Ascending aorta (tissue), 2 donors: ENCODE results near the gene AIP. TPM values are rescaled to one million over a fixed set of nuclear protein-coding genes. Genes with fewer than 3 reads are reported as not detected.

ENCODE experiments used
- DNase-seq, 2 donors: peaks; one replicate each; pipeline ENCODE4 v3.0.0-alpha.2; 2019; ENCODE audit warnings: low spot score in 2 of 2
- H3K27ac ChIP-seq, 2 donors: fragments of 200-600 bp; sonication (generic); one replicate each; pipeline ENCODE4 v1.5.1; 2016 to 2017; ENCODE audit warnings: mild to moderate bottlenecking in 1 of 2
- H3K27me3 ChIP-seq: fragments of 200-600 bp; sonication (generic); one replicate; pipeline ENCODE4 v1.5.1; 2017
- H3K36me3 ChIP-seq, 2 donors: fragments of 200-600 bp; sonication (generic); one replicate each; pipeline ENCODE4 v1.5.1; 2016
- H3K4me1 ChIP-seq, 2 donors: fragments of 200-600 bp; sonication (generic); one replicate each; pipeline ENCODE4 v1.5.1; 2016 to 2017; ENCODE audit warnings: mild to moderate bottlenecking in 1 of 2
- H3K4me3 ChIP-seq, 2 donors: fragments of 200-600 bp; sonication (generic); one replicate each; pipeline ENCODE4 v1.5.1; 2016 to 2017; ENCODE audit warnings: mild to moderate bottlenecking in 1 of 2
- H3K9me3 ChIP-seq, 2 donors: fragments of 200-600 bp; sonication (generic); one replicate each; pipeline ENCODE4 v1.5.1; 2016
- intact Hi-C: fragments of 100-400 bp; cut with DNase I; formaldehyde crosslinking; loops from one replicate; pipeline ENCODE4 v1.15.1; 2023
- total RNA-seq: library from RNA; depleted of rRNA; stranded (reverse); fragments of >200 nt; gene quantifications from one replicate; pipeline ENCODE4 v1.1.0, GENCODE V29; 2016
- TF ChIP-seq, protein P1 (sequence below), 3 experiments: fragments of 200-600 bp in 2 of 3; fragments of 450-650 bp in 1 of 3; sonication (generic) in 2 of 3; IDR thresholded peaks; one replicate each; pipeline ENCODE4 v1.5.1; 2016 to 2019; ENCODE audit warnings: antibody characterized with exemption in 3 of 3, mild to moderate bottlenecking in 1 of 3, moderate library complexity in 1 of 3

AIP gene
- total RNA-seq, result 116 TPM

DNA sequence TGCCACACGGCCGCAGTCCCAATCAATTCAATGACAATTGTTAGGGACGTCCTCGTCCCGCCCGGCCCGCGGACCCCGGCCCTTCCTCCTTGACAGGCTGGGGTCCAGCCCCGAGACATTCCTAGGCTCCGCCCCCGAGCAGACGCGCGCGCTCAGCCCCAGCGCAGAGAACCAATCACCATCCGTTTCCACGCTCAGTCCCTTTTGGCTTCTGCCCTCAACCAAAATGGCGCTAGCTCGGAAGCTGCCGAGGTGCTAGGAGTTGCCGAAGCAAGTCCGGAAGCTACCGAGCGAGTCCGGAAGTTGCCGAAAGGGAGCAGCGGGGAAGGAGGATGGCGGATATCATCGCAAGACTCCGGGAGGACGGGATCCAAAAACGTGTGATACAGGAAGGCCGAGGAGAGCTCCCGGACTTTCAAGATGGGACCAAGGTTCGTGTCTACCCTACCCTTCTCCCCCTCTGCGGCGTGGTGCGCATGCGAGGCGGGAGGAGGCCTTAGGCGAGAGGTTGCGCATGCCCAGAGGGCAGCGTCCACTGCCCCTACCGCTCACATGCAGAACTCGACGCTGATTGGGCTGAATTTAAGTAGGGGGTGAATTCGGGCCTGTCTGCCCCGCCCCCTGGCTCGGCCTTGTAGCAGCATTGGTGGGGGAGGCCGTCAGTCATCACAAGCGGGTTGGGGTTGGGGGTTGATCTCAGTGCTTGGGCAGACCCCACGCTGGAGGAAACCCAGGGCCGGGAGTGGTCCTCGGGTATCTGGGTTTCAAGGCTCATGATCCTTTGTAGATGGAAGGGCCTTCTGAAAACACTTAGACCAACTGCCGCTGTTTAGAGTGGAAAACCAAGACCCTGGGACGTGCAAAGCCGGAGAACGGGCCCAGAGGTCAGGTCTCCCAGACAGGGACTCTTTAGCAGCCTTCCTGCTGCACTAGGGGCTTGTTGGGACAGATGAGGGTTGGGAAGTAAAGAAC lies at the start of gene AIP:
Gene AIP, plus strand, starts transcription at position 200 of the 972 bp plus-strand sequence. Its CDS starts 133 bp downstream, at position 333.
- peak within 1 kb of the TSS; percentile 84 to 87 for H3K27ac ChIP-seq
- peaks cover 14 to 16% of the 10 kb centered on the region in 2 donors for H3K36me3 ChIP-seq
- H3K4me3 ChIP-seq, result peak within 1 kb of the TSS; percentile 53 to 66
- intact Hi-C loops, result loop anchor here (1.0 to 5.0 kb wide), 4 partner anchors 14 to 81 kb away; partner anchors contain the start of genes CDK2AP2, PITPNM1, PPP1CA and TBC1D10C
- peak; percentile 92 to 99 for DNase-seq
- peaks cover 7 to 15% of the 10 kb centered on the region in 2 donors for H3K4me1 ChIP-seq
- H3K27me3 ChIP-seq, result no peaks in the 10 kb centered on the region
- TF ChIP-seq, protein P1, sequence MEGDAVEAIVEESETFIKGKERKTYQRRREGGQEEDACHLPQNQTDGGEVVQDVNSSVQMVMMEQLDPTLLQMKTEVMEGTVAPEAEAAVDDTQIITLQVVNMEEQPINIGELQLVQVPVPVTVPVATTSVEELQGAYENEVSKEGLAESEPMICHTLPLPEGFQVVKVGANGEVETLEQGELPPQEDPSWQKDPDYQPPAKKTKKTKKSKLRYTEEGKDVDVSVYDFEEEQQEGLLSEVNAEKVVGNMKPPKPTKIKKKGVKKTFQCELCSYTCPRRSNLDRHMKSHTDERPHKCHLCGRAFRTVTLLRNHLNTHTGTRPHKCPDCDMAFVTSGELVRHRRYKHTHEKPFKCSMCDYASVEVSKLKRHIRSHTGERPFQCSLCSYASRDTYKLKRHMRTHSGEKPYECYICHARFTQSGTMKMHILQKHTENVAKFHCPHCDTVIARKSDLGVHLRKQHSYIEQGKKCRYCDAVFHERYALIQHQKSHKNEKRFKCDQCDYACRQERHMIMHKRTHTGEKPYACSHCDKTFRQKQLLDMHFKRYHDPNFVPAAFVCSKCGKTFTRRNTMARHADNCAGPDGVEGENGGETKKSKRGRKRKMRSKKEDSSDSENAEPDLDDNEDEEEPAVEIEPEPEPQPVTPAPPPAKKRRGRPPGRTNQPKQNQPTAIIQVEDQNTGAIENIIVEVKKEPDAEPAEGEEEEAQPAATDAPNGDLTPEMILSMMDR (IDR thresholded peaks at IDR 0.05), result peak; percentile 20 to 28 (median 22)
- H3K9me3 ChIP-seq, result no peaks in the 10 kb centered on the region

DNA sequence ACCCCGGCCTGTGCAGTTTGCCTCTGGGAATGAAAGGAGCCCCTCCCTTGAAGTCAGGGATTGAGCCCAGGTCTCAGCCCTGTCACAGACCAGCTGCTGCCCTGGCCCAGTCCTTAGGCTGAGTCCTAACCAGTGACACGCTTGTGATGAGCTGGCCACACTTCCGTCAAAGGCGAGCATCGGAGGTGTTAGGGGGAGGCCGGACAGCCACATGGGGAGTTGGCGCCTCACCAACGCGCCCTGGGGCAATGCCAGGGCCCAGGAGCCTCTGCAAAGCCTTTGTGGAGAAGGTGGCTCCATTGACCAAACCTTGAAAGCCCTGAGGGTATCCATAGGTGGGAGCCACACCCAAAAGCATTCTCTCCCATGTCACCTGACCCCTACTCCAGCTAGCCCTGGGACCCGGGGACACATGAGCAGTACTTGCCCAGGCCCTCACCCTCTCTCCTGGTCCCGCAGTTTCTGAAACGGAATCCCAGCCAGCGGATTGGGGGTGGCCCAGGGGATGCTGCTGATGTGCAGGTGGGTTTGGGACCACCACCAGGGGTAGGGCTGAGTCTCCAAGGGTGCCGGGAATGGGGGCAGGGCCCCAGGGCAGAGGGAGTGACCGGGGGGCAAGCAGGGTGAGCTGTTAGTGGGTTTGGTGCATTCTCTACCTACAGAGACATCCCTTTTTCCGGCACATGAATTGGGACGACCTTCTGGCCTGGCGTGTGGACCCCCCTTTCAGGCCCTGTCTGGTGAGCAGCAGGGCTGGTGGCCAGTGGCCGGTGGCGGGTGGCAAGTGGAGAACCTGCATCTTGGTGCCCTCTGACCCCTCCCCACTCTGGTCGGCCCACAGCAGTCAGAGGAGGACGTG lies 49.1 kb upstream of the AIP start:
- H3K4me1 ChIP-seq, result peaks cover 6 to 11% of the 10 kb centered on the region in 2 donors
- H3K4me3 ChIP-seq, result no peak overlapping the region
- H3K27ac ChIP-seq, result no peak overlapping the region
- H3K9me3 ChIP-seq, result no peaks in the 10 kb centered on the region
- no peaks in the 10 kb centered on the region for H3K27me3 ChIP-seq
- peaks cover 45 to 64% of the 10 kb centered on the region in 2 donors for H3K36me3 ChIP-seq
- TF ChIP-seq, protein P1 (IDR thresholded peaks at IDR 0.05), result no peak
- intact Hi-C loops, result no loop called here
- no peak for DNase-seq

DNA sequence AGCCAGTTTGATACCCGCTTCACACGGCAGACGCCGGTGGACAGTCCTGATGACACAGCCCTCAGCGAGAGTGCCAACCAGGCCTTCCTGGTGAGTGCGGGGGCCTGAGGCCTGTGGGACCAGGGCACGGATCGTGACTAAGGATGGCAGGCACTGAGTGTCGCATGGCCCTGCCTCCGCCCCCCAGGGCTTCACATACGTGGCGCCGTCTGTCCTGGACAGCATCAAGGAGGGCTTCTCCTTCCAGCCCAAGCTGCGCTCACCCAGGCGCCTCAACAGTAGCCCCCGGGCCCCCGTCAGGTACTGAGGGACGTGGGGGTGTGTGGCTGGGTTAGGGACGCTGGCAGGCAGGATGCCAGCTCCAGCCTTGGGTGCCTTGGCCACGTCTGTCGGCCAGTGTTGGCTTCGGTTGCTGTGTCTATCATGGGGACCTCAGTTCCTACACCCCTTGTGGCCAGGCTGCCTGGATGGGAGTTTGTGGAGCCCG lies 48.4 kb upstream of the AIP start:
- Histone ChIP-seq H3K36me3 (peaks cover 45 to 64% of the 10 kb centered on the region in 2 donors), H3K4me3 (no peak overlapping the region), H3K27me3 (no peaks in the 10 kb centered on the region), H3K9me3 (no peaks in the 10 kb centered on the region), H3K4me1 (peaks cover 0 to 4% of the 10 kb centered on the region in 2 donors), H3K27ac (no peak overlapping the region)
- intact Hi-C loops, result no loop called here
- TF ChIP-seq, protein P1 (IDR thresholded peaks at IDR 0.05), result no peak
- DNase-seq, result no peak

DNA sequence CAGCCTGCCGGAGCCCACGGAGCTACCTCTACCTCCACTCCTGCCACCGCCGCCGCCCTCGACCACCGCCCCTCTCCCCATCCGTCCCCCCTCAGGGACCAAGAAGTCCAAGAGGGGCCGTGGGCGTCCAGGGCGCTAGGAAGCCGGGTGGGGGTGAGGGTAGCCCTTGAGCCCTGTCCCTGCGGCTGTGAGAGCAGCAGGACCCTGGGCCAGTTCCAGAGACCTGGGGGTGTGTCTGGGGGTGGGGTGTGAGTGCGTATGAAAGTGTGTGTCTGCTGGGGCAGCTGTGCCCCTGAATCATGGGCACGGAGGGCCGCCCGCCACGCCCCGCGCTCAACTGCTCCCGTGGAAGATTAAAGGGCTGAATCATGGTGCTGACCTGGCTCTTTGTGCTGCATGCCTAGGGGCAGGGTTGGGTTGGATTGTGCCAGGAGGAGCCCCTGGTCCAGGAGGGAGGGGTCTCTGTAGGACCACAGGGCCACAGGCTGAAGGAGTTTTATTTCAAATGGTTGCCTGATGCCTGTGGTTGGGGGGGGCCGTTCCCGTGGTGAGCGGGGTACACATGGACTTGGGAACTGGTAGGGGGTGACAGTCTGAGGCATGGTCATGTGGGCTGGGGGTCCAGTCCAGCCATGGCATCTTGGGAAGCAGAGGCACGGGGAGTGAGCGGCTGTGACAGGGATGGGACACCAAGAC lies 47.6 kb upstream of the AIP start:
- H3K27ac ChIP-seq, result peak overlapping the region; percentile 41 to 63
- intact Hi-C loops, result no loop called here
- TF ChIP-seq, protein P1 (IDR thresholded peaks at IDR 0.05), result no peak
- no peaks in the 10 kb centered on the region for H3K9me3 ChIP-seq
- H3K4me1 ChIP-seq, result no peaks in the 10 kb centered on the region
- no peaks in the 10 kb centered on the region for H3K27me3 ChIP-seq
- H3K36me3 ChIP-seq, result peaks cover 45 to 64% of the 10 kb centered on the region in 2 donors
- DNase-seq, result no peak
- H3K4me3 ChIP-seq, result no peak overlapping the region
